ENCODE data around the gene CFAP74. TPM values are rescaled to one million over a fixed set of nuclear protein-coding genes. Genes with fewer than 3 reads are reported as not detected.

CFAP74 gene
- total RNA-seq, 1 donor from 2014 or later, result not detected

- H3K4me3 ChIP-seq (ENCODE audit: low read depth, low read length), result no peak overlapping the region
- DNase-seq (ENCODE audit: low read depth), result no peak
- no peak for TF ChIP-seq CTCF (conservative IDR thresholded peaks at IDR 0.05; ENCODE audit: low read depth, low read length)
These were observed 29.6 kb downstream of the CFAP74 start for GRCh38 chr1:1973716-1974642.

GRCh38 chr1:1972976-1973715 lies 30.4 kb downstream of the CFAP74 start:
- H3K4me3 ChIP-seq (ENCODE audit: low read depth, low read length), result no peak overlapping the region
- no peak for TF ChIP-seq CTCF (conservative IDR thresholded peaks at IDR 0.05; ENCODE audit: low read depth, low read length)
- no peak for DNase-seq (ENCODE audit: low read depth)

- H3K4me3 ChIP-seq (ENCODE audit: low read depth, low read length), result no peak overlapping the region
- DNase-seq (ENCODE audit: low read depth), result no peak
- TF ChIP-seq CTCF (conservative IDR thresholded peaks at IDR 0.05; ENCODE audit: low read depth, low read length), result no peak
These were observed 31.9 kb downstream of the CFAP74 start for GRCh38 chr1:1971688-1972087.

GRCh38 chr1:1971017-1971416 lies 32.6 kb downstream of the CFAP74 start:
- no peak overlapping the region for H3K4me3 ChIP-seq (ENCODE audit: low read depth, low read length)
- DNase-seq (ENCODE audit: low read depth), result no peak
- no peak for TF ChIP-seq CTCF (conservative IDR thresholded peaks at IDR 0.05; ENCODE audit: low read depth, low read length)

GRCh38 chr1:1969953-1970716 lies 33.5 kb downstream of the CFAP74 start:
- H3K4me3 ChIP-seq (ENCODE audit: low read depth, low read length), result no peak overlapping the region
- TF ChIP-seq CTCF (conservative IDR thresholded peaks at IDR 0.05; ENCODE audit: low read depth, low read length), result no peak
- DNase-seq (ENCODE audit: low read depth), result no peak

DNA sequence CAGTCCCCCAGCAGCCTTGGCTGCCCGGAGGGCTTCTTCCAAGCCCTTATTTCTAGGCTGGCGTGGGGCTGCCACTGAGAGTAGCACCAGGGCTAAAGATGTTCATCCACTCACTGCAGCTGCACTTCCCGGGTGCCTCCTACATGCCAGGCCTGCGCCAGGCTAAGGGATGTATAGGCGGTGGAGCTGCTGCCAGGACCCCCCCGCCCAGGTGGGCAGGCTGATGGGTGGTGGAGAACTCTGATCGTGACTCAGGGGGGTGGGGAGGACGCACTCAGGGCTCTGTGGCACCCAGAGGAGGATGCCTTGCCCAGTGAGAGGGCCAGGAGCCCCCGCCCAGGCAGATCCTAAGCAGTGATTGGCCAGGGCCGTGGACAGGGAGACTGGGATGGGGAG lies 34.1 kb downstream of the CFAP74 start:
- no peak overlapping the region for H3K4me3 ChIP-seq (ENCODE audit: low read depth, low read length)
- no peak for TF ChIP-seq CTCF (conservative IDR thresholded peaks at IDR 0.05; ENCODE audit: low read depth, low read length)
- DNase-seq (ENCODE audit: low read depth), result no peak

Measured in epithelial cell of proximal tubule (primary cell).